Omental fat pad (tissue), 4 donors: ENCODE data around the gene EPHB3. TPM values are rescaled to one million over a fixed set of nuclear protein-coding genes. Genes with fewer than 3 reads are reported as not detected.

Experiments used
- ATAC-seq: fragments of 150-250 bp; one replicate; pipeline ENCODE4 v1.9.1; 2016; ENCODE audit warnings: mild to moderate bottlenecking, moderate library complexity; ENCODE audit not compliant: low FRiP score
- DNase-seq: peaks from one replicate; pipeline ENCODE4 v3.0.0-alpha.2; 2019; ENCODE audit warnings: low spot score
- total RNA-seq, 4 donors: library from RNA; depleted of rRNA; stranded (reverse); fragments of >200 nt; gene quantifications; one replicate each; pipeline ENCODE4 v1.1.0, GENCODE V29; 2016
- TF ChIP-seq, protein P1 (sequence below), 3 donors: fragments of 450-650 bp; IDR thresholded peaks; one replicate each; pipeline ENCODE4 v1.5.1; 2016 to 2017; ENCODE audit warnings: antibody characterized with exemption in 3 of 3, mild to moderate bottlenecking in 3 of 3, moderate library complexity in 2 of 3

EPHB3 gene
- total RNA-seq, 4 donors from 2014 or later: 0.79 to 3.1 (median 2.1) TPM

DNA sequence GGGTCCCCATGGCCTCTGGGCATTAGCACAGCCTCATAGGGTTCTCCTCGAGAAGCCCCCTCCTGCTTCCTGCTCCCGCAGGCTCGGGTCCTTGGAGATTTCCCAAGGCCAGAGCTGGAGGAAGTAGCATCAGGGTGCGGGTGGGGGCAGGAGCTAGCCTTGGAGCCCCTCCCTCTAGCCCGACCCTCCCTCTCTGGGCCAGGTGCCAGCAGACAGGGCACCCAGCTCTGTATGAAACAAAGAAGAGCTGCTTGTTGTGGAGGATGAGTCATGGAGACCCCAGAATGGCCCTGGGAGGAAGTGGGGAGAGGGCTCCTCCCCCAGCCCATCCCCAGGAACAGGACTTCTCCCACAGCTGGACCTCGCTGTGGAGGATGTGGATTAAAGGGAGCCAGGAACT lies 29.2 kb downstream of the EPHB3 start:
- DNase-seq (no peak), ATAC-seq (no peak)
- TF ChIP-seq, protein P1, sequence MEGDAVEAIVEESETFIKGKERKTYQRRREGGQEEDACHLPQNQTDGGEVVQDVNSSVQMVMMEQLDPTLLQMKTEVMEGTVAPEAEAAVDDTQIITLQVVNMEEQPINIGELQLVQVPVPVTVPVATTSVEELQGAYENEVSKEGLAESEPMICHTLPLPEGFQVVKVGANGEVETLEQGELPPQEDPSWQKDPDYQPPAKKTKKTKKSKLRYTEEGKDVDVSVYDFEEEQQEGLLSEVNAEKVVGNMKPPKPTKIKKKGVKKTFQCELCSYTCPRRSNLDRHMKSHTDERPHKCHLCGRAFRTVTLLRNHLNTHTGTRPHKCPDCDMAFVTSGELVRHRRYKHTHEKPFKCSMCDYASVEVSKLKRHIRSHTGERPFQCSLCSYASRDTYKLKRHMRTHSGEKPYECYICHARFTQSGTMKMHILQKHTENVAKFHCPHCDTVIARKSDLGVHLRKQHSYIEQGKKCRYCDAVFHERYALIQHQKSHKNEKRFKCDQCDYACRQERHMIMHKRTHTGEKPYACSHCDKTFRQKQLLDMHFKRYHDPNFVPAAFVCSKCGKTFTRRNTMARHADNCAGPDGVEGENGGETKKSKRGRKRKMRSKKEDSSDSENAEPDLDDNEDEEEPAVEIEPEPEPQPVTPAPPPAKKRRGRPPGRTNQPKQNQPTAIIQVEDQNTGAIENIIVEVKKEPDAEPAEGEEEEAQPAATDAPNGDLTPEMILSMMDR (IDR thresholded peaks at IDR 0.05): no peak

DNA sequence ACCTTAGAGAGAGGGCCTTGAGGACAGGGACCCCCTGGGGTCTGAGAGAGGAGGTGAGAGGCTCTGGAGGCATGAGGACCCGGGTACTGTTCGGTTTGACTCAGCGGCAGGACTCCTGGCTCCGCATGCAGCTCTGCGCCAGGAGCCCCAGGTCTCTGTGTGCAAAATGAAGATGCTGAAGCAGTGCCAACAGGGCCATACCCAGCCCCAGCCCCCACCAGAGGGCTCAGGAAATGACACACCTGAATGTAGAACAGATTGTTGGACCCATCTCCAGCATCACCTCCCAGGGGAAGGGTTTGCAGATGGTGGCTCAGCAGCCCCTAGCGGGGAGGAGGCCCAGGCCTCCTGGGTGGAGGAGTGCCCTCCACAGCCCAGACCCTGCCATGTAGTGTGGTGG lies 30.2 kb downstream of the EPHB3 start:
- ATAC-seq (no peak), DNase-seq (no peak)
- TF ChIP-seq, protein P1 (IDR thresholded peaks at IDR 0.05): no peak

DNA sequence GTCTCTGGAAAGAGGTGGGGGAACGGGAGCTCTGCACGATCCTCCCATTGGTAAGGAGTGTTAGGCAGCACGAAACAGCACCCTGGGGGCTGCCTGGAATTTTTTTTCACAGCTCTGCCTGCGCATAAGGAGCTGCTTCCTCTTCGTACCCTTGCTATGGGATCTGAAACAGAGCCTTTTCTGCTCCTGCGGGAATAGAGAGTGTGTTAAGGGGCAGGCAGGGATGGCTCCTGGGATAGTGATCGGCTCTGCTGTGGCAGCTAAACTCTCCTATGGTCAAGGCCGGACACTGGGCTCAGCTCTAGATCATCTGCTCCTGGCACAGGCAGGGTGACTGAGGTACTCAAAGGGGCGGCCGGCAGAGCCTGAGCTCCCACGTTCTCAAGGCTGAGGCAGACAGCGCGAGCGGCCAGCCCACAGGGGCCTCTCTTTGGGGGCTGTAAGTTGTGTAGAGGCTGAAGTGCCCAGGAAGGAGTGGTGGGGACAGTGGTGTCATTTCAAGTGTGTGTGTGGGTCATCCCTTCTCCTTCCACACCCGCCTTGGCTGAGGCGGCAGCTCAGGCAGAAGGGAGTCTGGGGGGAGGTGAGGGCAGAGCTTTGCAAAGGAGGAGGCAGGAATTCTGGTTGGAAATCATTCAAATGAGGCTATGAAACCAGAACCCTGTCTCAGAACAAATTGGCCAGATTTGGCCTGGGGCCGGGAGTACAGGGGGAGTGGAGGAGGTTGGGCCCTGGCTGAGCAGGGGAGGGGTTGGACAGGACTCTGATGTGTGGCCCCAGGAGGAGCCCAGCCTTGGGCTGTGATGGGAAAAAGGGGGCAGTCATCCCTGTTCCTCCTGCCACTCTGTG lies 31.0 kb downstream of the EPHB3 start:
- ATAC-seq: peak; percentile 58
- TF ChIP-seq, protein P1 (IDR thresholded peaks at IDR 0.05): no peak
- no peak for DNase-seq

DNA sequence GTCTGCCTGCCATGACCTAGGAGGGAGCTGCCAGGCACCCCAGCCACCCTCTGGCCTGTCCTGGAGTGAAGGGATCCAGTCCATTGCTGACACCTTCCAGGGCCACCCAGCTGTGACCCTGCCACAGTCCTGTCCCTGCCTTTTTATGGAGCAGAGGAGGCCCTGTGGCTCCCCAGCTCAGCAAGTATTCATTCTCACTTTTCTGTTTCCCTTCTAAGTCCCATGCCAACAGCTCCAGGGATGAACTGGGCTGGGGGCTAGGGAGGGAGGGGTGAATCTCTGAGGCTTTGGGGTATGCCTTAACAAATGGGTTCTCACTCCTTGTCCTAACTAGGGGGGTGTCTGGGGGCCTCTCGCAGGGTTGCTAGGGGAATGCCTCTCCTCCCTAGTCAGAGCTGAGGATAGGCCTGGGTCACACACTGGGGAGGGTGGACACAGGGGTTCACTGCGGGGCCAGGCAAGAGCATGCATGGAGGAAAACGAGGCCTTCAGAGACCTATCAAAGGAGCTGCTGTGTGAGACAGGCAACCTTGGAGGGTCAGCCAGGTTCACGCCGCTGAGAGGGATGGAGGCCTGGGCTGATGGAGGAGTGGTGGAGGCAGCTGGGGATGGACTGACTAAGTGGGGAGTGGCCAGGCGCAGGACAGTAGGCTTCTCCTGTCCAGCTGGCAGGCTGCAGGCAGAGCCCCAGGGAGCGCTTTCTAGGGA lies 31.8 kb downstream of the EPHB3 start:
- peak; percentile 79 for ATAC-seq
- DNase-seq: no peak
- TF ChIP-seq, protein P1 (IDR thresholded peaks at IDR 0.05): no peak

DNA sequence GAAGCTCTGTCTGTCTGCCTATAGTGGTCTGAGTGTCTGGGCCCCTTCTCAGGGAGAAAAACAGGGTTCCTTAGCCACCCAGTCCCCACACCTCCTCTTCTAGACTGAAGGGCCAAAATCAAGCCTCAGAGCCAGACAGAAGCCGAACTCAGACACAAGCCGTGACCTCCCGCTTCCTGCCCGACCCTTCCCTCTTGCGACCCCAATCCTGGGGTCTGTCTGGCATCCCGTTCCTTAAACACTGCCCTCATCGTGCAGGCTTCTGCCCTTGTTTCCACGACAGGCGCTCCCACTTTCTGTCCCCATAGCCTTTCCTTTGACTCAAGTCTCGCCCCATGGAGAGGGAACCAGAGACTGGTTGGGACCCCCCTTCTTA lies 32.3 kb downstream of the EPHB3 start:
- DNase-seq (no peak), ATAC-seq (no peak)
- TF ChIP-seq, protein P1 (IDR thresholded peaks at IDR 0.05): no peak

DNA sequence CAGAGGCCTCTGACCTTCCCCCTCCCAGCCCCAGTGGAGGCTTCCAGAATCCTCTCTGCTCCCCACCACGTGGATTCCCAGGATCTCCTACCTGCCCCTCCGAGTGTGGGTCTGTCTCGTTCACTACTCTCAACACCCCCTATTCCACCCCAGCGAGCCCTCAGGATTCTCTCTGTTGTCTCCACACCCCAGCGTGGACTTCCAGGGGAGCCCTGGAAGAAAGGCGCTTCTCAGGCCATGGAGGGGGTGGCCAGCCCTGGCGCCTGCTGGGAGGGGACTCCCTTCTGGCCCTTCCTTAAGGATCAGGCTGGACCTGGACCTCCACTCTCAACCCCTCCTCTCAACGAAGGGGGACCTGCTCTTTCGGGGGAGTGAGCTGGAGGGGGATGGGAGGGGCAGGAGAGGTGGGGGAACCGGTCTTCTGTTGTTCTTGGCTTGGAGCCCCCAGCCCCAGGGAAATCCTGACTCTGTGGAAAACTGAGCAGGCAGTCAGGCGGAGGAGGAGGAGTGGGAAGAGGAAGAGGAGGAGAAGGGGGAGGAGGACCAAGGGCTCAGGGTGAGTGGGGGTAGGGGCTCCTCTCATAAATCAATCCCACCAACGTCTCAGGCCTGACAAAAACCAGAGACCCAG lies 32.9 kb downstream of the EPHB3 start:
- no peak for DNase-seq
- TF ChIP-seq, protein P1 (IDR thresholded peaks at IDR 0.05): no peak
- no peak for ATAC-seq
